B cell (primary cell): ENCODE measurements around the gene RABGAP1L. TPM values are rescaled to one million over a fixed set of nuclear protein-coding genes. Genes with fewer than 3 reads are reported as not detected.

Experiments used
- ATAC-seq: fragments of 200-7000 bp; cut with Tn5 transposase; one replicate; pipeline ENCODE4 v1.10.0; 2021; ENCODE audit warnings: low read depth, mild to moderate bottlenecking, moderate number of reproducible peaks, moderate library complexity
- CTCF ChIA-PET: fragments of 350-600 bp; sonication (Branson Sonifier 250); formaldehyde crosslinking; loops from one replicate; lab custom pipeline; 2021; ENCODE audit warnings: antibody characterized with exemption, inconsistent platforms; lab: Charles Lee
- POLR2A ChIA-PET: fragments of 350-600 bp; sonication (Branson Sonifier 250); formaldehyde crosslinking; loops from one replicate; lab custom pipeline; 2021; ENCODE audit warnings: antibody characterized with exemption; lab: Charles Lee
- DNase-seq: peaks from one replicate; pipeline ENCODE4 v3.0.0; 2013
- H2AFZ ChIP-seq: 2 replicates; pipeline ENCODE4 v1.6.1; 2012; ENCODE audit warnings: mild to moderate bottlenecking, low read depth, low read length; ENCODE audit not compliant: insufficient read depth, poor library complexity, severe bottlenecking
- H3K27ac ChIP-seq, 2 donors: 1 replicate in 1 of 2; 2 replicates in 1 of 2; pipeline ENCODE4 v1.5.1; 2012 to 2013; ENCODE audit warnings: low read length in 2 of 2, mild to moderate bottlenecking in 2 of 2, moderate library complexity in 1 of 2
- H3K27me3 ChIP-seq, 4 experiments: fragments of 200-600 bp in 1 of 4; sonication (generic) in 1 of 4; replicated peaks in 1 of 4; 1 replicate in 2 of 4; 2 replicates in 2 of 4; pipeline versions ENCODE4 v1.6.1 to v1.7.0; 2013 to 2016; ENCODE audit warnings: low read length in 3 of 4, mild to moderate bottlenecking in 2 of 4, mixed read lengths in 1 of 4, moderate library complexity in 1 of 4; ENCODE audit not compliant: insufficient read depth in 4 of 4, control insufficient read depth in 3 of 4; ENCODE audit errors: control extremely low read depth in 1 of 4
- H3K36me3 ChIP-seq, 2 experiments: replicated peaks in 1 of 2; 1 replicate in 1 of 2; 2 replicates in 1 of 2; pipeline versions ENCODE4 v1.6.1 to v1.7.1; 2013; ENCODE audit warnings: low read length in 1 of 2; ENCODE audit not compliant: insufficient read depth in 2 of 2, control insufficient read depth in 1 of 2; ENCODE audit errors: control extremely low read depth in 1 of 2, extremely low read depth in 1 of 2
- H3K4me1 ChIP-seq, 2 donors: fragments of 200-600 bp in 1 of 2; sonication (generic) in 1 of 2; 1 replicate in 1 of 2; 2 replicates in 1 of 2; pipeline versions ENCODE4 v1.5.1 to v1.6.1; 2013 to 2017; ENCODE audit warnings: low read length in 2 of 2; ENCODE audit not compliant: control insufficient read depth in 2 of 2, insufficient read depth in 2 of 2
- H3K4me2 ChIP-seq: replicated peaks from 2 replicates; pipeline ENCODE3; 2012; ENCODE audit warnings: mild to moderate bottlenecking, low read depth, low read length; ENCODE audit not compliant: poor library complexity, severe bottlenecking
- H3K4me3 ChIP-seq, 5 experiments: fragments of 200-600 bp in 1 of 5; sonication (generic) in 1 of 5; 1 replicate in 3 of 5; 2 replicates in 2 of 5; pipeline versions ENCODE4 v1.5.1 to v1.7.0; 2011 to 2016; ENCODE audit warnings: low read length in 4 of 5, mild to moderate bottlenecking in 4 of 5, low read depth in 2 of 5, control low read depth in 1 of 5, moderate library complexity in 1 of 5; ENCODE audit not compliant: insufficient read depth in 1 of 5; ENCODE audit errors: control extremely low read depth in 1 of 5, extremely low read depth in 1 of 5
- H3K79me2 ChIP-seq: fragments of 200-600 bp; sonication (generic); one replicate; pipeline ENCODE4 v1.6.0; 2016; ENCODE audit warnings: low read length; ENCODE audit not compliant: control insufficient read depth, insufficient read depth
- H3K9ac ChIP-seq: fragments of 200-600 bp; sonication (generic); 2 replicates; pipeline ENCODE4 v1.6.1; 2017; ENCODE audit warnings: mild to moderate bottlenecking, low read length, moderate library complexity
- H3K9me3 ChIP-seq, 3 donors: one replicate each; pipeline versions ENCODE4 v1.6.1 to v1.7.1; 2013; ENCODE audit warnings: low read length in 2 of 3; ENCODE audit not compliant: control insufficient read depth in 2 of 3, insufficient read depth in 1 of 3; ENCODE audit errors: control extremely low read depth in 1 of 3
- H4K20me1 ChIP-seq: 2 replicates; pipeline ENCODE4 v1.6.0; 2012; ENCODE audit warnings: mild to moderate bottlenecking, low read length; ENCODE audit not compliant: insufficient read depth, control insufficient read depth, poor library complexity, severe bottlenecking
- H3K27ac Mint-ChIP-seq: one replicate; pipeline ENCODE4 v1.8.0; 2021; ENCODE audit warnings: mixed read lengths
- H3K27me3 Mint-ChIP-seq: one replicate; pipeline ENCODE4 v1.8.0; 2021; ENCODE audit warnings: mixed read lengths
- H3K4me1 Mint-ChIP-seq: one replicate; pipeline ENCODE4 v1.8.0; 2021; ENCODE audit warnings: mixed read lengths
- H3K4me3 Mint-ChIP-seq: one replicate; pipeline ENCODE4 v1.8.0; 2021; ENCODE audit warnings: mixed read lengths
- H3K9me3 Mint-ChIP-seq: one replicate; pipeline ENCODE4 v1.8.0; 2022; ENCODE audit warnings: mixed read lengths; ENCODE audit not compliant: insufficient read depth
- CTCF ChIP-seq: fragments of 200-600 bp; IDR thresholded peaks from one replicate; pipeline ENCODE4 v1.8.0; 2022; ENCODE audit warnings: antibody characterized with exemption, mild to moderate bottlenecking
- EZH2 ChIP-seq: IDR thresholded peaks from 2 replicates; pipeline ENCODE4 v1.6.1; 2012; ENCODE audit warnings: borderline replicate concordance, low read depth, mild to moderate bottlenecking, moderate library complexity, low read length; ENCODE audit not compliant: insufficient read depth, poor library complexity, severe bottlenecking
- whole genome bisulfite sequencing: methylation state at CpG from one replicate; pipeline ENCODE4 v1.1.5; 2013; ENCODE audit warnings: missing lambda C conversion rate; ENCODE audit not compliant: insufficient coverage; 5-methylcytosine and 5-hydroxymethylcytosine counted together
- intact Hi-C: fragments of 100-400 bp; cut with micrococcal nuclease; formaldehyde crosslinking; loops from one replicate; pipeline ENCODE4 v1.10.0; 2022
- polyA minus RNA-seq: library from RNA; depleted of rRNA, polyadenylated mRNA; stranded (reverse); fragments of >200 nt; gene quantifications from 2 replicates; pipeline ENCODE4 v1.2.3, GENCODE V29; 2012
- polyA plus RNA-seq: library from polyadenylated mRNA; depleted of rRNA; stranded (reverse); fragments of >200 nt; gene quantifications from 2 replicates; pipeline ENCODE4 v1.2.3, GENCODE V29; 2012
- total RNA-seq, 2 donors: library from RNA; stranded (reverse); fragments of 120-200 nt in 1 of 2; gene quantifications; 1 replicate in 1 of 2; 2 replicates in 1 of 2; pipeline versions ENCODE4 v1.2.3 to v1.2.4, GENCODE V29; 2013 to 2022

RABGAP1L gene
- total RNA-seq (159 and 163 TPM in 2 replicates), polyA plus RNA-seq (34.9 and 39.2 TPM in 2 replicates), polyA minus RNA-seq (74.2 and 103 TPM in 2 replicates)
- total RNA-seq (2013), result 121 TPM

- peaks cover 0 to 2% of the 10 kb centered on the region in 2 experiments for H3K36me3 ChIP-seq
- WGBS, result under 1% methylated on average over 95 of the region's 98 CpGs
- ChIA-PET POLR2A (interaction anchor here (0.9 kb wide), 1 partner anchor 46 kb away, joined by 3 read pairs; no protein-coding TSS in a partner anchor), CTCF (interaction anchor here (1.2 to 3.5 kb wide), 3 partner anchors 9 to 730 kb away, joined by 3 to 19 read pairs (median 4); no protein-coding TSS in a partner anchor)
- intact Hi-C loops, result loop anchor here (1.0 to 10.0 kb wide), 11 partner anchors 45 to 1627 kb away; partner anchors contain the start of genes CENPL, DARS2, MRPS14 and RC3H1
- H3K4me3 Mint-ChIP-seq, result peak within 1 kb of the TSS; percentile 95
- H4K20me1 ChIP-seq, result peaks cover 6% of the 10 kb centered on the region
- H3K9me3 ChIP-seq, result no peaks in the 10 kb centered on the region
- H3K79me2 ChIP-seq, result peaks cover 51% of the 10 kb centered on the region
- peak within 1 kb of the TSS; percentile 97 for H3K27ac Mint-ChIP-seq
- peak within 1 kb of the TSS; percentile 84 for H3K9ac ChIP-seq
- H2AFZ ChIP-seq, result peak within 1 kb of the TSS; percentile 89
- H3K9me3 Mint-ChIP-seq, result no peaks in the 10 kb centered on the region
- H3K27me3 ChIP-seq, result no peaks in the 10 kb centered on the region
- H3K27ac ChIP-seq, result peak within 1 kb of the TSS; percentile 85 to 89
- peak within 1 kb of the TSS; percentile 76 to 98 (median 93) for H3K4me3 ChIP-seq
- peaks cover 60% of the 10 kb centered on the region for H3K4me1 Mint-ChIP-seq
- DNase-seq, result peak; percentile 96
- H3K27me3 Mint-ChIP-seq, result no peaks in the 10 kb centered on the region
- TF ChIP-seq EZH2 (no peak), CTCF (no peak)
- peaks cover 29 to 48% of the 10 kb centered on the region in 2 donors for H3K4me1 ChIP-seq
- H3K4me2 ChIP-seq, result peak within 1 kb of the TSS; percentile 92
- ATAC-seq, result peak; percentile 86
Observed at GRCh38 chr1:174159252-174160108, at the start of gene RABGAP1L. RABGAP1L (plus strand) TSS chr1:174159520.
